GM12874 (cell line): ENCODE measurements around the gene HSPB7.

Experiments used
- CTCF ChIP-seq: IDR thresholded peaks from 2 replicates; pipeline ENCODE4 v1.5.1; 2011; ENCODE audit warnings: low read depth, mild to moderate bottlenecking, control low read depth, low read length, moderate library complexity; ENCODE audit not compliant: insufficient read depth

The HSPB7 gene

GRCh38 chr1:16022393-16022792, 4.5 kb upstream of the HSPB7 start:
- no peak for TF ChIP-seq CTCF

- no peak for TF ChIP-seq CTCF
Measured at GRCh38 chr1:16021681-16022080, 3.8 kb upstream of the HSPB7 start, which contains the start of gene CLCNKA. TSS of gene CLCNKA (plus strand) at chr1:16022036. CDS start at chr1:16022620, 584 bp downstream.

DNA sequence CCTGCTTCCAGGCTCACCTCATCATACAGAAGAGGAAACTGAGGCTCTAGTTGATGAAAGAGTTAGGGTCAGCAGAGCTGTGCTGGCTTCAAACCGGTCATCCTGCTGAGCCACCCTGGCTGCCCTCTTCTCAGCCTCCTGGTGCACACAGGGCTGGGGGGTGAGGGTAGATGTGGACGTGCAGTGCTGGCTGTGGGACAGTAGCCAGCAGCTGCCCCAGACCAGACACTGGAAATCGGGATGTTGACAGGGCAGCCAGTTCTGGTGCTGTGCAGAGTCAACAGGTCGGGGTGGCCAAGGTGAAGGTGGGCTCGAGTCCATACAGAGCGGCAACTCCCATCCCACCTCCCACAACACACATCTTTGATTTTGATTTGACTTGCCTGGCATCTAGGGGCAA, 2.5 kb upstream of the HSPB7 start:
- no peak for TF ChIP-seq CTCF

DNA sequence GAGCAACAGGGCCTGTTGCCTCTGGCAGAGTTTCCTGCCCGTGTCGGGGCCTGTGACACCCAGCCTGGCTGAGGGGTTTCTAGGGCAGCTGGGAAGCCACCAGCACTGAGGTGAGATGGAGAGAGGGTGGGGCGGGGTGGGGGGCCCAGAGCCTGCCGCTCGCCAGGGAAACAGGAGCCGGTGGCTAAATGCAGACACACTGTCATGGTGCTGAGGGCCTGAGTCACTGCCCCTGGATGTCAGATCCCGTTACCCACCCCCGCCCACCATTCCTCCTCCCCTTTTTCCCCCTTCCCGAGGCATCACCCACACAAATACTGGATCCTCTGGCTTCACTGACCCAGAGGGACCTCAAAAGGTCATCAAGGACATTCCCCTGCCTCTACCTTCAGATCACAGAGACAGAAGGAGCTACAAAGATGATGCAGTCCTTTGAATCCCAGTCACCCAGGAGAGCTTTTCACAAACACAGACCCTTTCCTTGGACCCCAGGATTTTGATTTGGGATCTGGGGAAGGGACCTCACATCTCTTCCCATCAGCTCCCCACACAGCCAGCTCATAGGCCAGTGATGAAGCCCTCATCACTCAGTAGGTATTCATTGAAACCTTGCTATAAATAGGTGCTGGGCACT, 1.9 kb upstream of the HSPB7 start:
- no peak for TF ChIP-seq CTCF

DNA sequence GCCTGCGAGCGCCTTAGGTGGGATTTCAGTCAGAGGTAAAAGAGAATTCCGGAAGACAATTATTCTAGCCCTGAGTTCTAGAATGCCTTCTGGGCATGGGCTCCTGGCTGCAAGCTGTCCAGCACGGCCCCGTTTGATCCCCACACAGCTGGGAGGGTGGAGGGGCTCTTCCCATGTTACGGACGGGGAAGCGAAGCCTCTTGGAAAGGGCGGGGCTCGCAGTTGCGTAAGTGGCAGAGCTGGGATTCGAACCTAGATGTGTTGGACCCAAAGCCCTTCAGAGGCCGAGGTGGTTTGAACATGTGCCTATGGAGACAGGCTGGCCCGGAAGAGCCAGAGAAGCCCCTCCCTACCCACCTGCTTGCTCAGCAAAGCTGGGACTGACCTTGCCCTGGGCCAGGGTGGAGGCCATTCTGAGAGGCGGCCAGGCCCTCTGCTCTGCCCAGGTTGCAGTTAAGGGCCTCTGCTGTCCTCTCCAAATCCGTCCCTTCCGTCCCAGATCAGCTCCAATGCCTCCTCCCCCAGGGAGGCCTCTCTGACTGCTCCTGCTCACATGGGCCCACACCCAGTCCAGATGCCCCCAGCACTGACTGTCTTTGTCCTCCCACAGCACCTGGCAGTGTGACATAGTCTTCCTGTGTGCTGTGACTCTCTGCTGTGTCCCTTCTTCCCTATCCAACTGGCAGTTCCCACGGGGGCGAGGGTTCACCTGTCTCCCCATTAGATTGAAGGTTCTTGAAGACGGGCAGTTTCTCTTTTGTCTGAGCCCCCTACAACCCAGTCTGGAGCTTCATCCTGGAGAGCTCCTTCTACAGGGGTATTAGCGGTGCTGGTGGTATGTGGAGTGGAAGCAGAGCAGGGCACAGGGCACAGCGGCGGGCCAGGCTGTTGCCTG, 1.2 kb upstream of the HSPB7 start:
- TF ChIP-seq CTCF, result no peak

DNA sequence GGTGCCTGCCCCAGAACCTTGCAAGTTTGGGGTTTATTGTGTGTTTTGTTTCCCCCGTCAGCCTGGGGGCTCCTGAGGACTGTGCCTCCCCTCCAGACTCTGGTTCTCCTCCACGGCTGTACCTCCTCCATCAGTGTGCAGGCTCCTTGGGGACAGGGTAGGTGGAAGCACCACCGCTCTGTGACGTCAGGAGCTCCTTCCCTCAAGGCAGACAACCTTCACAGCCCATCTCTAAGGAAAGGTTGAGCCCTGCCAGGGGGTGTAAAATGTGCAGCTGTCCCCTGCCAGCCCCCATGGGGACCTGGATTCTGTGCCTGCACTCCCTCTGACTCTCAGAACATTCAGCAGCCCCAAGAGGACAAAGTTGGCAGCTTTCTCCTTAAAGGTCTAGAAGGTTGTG, 465 bp upstream of the HSPB7 start:
- TF ChIP-seq CTCF, result no peak

DNA sequence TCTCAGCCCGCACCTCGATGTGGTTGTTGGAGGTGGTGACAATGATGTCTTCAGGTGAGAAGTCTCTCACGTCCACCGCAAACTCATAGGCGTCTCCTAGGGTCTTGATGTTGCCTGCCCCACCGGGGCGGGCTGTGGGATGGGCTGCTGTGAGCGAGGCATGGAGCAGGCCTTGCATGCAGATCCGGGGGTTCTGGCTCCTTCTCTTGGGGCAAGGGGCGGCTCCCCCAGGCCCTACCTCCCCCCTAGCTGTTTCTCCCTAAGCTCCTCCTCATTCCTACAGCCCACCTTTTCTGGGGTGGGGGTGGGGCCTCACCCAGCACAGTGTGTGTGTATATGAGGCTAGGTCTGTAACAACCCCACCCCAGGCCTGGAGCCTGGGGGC, 775 bp downstream of the HSPB7 start:
- no peak for TF ChIP-seq CTCF
